ENCODE results near the gene MC1R.
"Not testable (repeated sequence)": the region's sequence is repeated elsewhere in the genome, so short reads cannot be mapped to it uniquely, and the experiment has no call there.

MC1R gene

DNA sequence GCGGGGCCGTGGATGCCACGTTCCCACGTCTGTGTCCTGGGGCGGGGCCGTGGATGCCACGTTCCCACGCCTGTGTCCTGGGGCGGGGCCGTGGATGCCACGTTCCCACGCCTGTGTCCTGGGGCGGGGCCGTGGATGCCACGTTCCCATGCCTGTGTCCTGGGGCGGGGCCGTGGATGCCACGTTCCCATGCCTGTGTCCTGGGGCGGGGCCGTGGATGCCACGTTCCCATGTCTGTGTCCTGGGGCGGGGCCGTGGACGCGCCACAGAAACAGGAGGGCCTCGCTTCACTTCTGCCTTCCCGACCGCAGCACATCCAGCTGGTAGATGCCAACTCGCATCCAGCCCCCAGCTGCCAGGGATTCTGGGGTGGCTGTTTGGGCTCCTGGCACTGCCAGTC lies 15.4 kb downstream of the MC1R start:
- H3K36me3 Mint-ChIP-seq; H3K4me3 Mint-ChIP-seq; H3K27me3 Mint-ChIP-seq; H3K27ac Mint-ChIP-seq; H3K9me3 Mint-ChIP-seq (ENCODE audit: low read depth); H3K4me1 Mint-ChIP-seq (ENCODE audit: low read depth): not testable (repeated sequence)

DNA sequence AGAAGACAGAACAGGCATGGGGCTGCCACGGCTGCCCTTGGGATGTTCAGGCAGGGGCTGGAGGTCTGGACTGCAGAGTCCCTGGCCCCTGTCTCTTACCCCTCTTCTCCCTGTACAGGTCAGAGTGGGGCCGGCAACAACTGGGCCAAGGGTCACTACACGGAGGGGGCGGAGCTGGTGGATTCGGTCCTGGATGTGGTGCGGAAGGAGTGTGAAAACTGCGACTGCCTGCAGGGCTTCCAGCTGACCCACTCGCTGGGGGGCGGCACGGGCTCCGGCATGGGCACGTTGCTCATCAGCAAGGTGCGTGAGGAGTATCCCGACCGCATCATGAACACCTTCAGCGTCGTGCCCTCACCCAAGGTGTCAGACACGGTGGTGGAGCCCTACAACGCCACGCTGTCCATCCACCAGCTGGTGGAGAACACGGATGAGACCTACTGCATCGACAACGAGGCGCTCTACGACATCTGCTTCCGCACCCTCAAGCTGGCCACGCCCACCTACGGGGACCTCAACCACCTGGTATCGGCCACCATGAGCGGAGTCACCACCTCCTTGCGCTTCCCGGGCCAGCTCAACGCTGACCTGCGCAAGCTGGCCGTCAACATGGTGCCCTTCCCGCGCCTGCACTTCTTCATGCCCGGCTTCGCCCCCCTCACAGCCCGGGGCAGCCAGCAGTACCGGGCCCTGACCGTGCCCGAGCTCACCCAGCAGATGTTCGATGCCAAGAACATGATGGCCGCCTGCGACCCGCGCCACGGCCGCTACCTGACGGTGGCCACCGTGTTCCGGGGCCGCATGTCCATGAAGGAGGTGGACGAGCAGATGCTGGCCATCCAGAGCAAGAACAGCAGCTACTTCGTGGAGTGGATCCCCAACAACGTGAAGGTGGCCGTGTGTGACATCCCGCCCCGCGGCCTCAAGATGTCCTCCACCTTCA lies 16.2 kb downstream of the MC1R start:
- no peaks in the 10 kb centered on the region for H3K9me3 Mint-ChIP-seq (ENCODE audit: low read depth)
- H3K27ac Mint-ChIP-seq: no peak overlapping the region
- H3K27me3 Mint-ChIP-seq: peaks cover 1% of the 10 kb centered on the region
- no peak overlapping the region for H3K4me3 Mint-ChIP-seq
- H3K4me1 Mint-ChIP-seq (ENCODE audit: low read depth): no peaks in the 10 kb centered on the region
- no peaks in the 10 kb centered on the region for H3K36me3 Mint-ChIP-seq

DNA sequence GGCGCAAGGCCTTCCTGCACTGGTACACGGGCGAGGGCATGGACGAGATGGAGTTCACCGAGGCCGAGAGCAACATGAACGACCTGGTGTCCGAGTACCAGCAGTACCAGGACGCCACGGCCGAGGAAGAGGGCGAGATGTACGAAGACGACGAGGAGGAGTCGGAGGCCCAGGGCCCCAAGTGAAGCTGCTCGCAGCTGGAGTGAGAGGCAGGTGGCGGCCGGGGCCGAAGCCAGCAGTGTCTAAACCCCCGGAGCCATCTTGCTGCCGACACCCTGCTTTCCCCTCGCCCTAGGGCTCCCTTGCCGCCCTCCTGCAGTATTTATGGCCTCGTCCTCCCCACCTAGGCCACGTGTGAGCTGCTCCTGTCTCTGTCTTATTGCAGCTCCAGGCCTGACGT lies 17.0 kb downstream of the MC1R start:
- not testable (repeated sequence) for H3K9me3 Mint-ChIP-seq (ENCODE audit: low read depth); H3K27me3 Mint-ChIP-seq; H3K4me3 Mint-ChIP-seq; H3K36me3 Mint-ChIP-seq; H3K4me1 Mint-ChIP-seq (ENCODE audit: low read depth); H3K27ac Mint-ChIP-seq

DNA sequence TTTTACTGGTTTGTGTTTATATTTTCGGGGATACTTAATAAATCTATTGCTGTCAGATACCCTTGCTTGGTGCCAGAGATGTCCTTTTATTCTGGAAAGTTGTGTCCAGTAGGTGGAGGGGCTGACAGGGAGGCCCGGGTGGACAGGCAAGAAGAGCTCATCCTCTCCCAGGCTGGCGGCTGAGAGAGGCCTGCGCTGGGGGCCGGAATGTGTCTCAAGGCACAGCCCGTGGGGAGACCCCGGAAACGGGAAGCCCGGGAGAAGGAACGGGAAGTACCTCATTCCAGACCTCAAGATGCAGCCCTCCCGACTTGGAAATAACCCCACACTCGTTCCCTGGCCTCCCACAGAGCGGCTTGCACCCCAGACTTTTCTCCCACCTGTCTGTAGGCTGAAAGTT lies 17.4 kb downstream of the MC1R start:
- no peaks in the 10 kb centered on the region for H3K27me3 Mint-ChIP-seq
- H3K4me1 Mint-ChIP-seq (ENCODE audit: low read depth): no peaks in the 10 kb centered on the region
- H3K4me3 Mint-ChIP-seq: no peak overlapping the region
- H3K9me3 Mint-ChIP-seq (ENCODE audit: low read depth): no peaks in the 10 kb centered on the region
- H3K36me3 Mint-ChIP-seq: no peaks in the 10 kb centered on the region
- no peak overlapping the region for H3K27ac Mint-ChIP-seq

DNA sequence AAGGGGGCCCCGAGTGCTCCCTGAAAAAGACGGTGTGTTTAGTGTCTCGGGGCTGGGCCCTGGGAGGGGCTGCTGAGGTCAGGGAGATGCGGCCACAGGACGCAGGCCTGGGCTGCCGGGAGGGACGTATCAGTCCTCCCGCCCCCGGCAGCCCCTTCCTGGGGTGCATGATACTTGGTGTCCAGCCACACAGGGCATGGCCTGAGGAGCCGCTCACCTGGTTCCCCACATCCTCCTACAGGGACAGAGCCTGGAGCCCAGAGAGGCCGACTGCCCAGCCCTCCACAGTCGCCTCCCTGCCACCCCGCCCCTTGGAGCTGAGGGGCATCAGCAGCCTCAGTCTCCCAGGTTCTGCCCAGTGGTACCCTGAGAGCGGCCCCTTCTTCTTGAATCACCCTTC lies 17.8 kb downstream of the MC1R start:
- H3K4me3 Mint-ChIP-seq: no peak overlapping the region
- H3K9me3 Mint-ChIP-seq (ENCODE audit: low read depth): no peaks in the 10 kb centered on the region
- no peaks in the 10 kb centered on the region for H3K4me1 Mint-ChIP-seq (ENCODE audit: low read depth)
- H3K27me3 Mint-ChIP-seq: peaks cover under 1% of the 10 kb centered on the region
- no peak overlapping the region for H3K27ac Mint-ChIP-seq
- H3K36me3 Mint-ChIP-seq: no peaks in the 10 kb centered on the region

DNA sequence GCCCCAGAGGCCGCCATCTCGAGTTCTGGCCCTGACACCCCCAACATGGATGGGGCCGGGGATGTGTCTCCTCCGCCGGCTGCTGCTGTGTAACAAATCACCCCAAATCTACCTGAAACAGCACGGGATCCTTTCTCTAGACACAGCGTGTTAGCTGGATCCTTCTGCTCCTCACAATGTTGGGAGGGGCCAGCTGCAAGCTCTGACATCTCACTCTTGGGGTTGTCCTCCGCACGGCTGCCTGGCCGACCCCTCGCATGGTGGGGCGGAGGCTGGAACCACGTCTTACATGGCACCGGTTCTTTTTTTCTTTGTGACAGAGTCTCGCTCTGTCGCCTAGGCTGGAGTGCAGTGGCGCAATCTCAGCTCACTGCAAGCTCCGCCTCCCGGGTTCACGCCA lies 18.3 kb downstream of the MC1R start:
- Mint-ChIP-seq H3K4me3 (no peak overlapping the region), H3K27me3 (peaks cover 1% of the 10 kb centered on the region), H3K36me3 (no peaks in the 10 kb centered on the region), H3K4me1 (ENCODE audit: low read depth) (no peaks in the 10 kb centered on the region), H3K27ac (no peak overlapping the region), H3K9me3 (ENCODE audit: low read depth) (no peaks in the 10 kb centered on the region)

DNA sequence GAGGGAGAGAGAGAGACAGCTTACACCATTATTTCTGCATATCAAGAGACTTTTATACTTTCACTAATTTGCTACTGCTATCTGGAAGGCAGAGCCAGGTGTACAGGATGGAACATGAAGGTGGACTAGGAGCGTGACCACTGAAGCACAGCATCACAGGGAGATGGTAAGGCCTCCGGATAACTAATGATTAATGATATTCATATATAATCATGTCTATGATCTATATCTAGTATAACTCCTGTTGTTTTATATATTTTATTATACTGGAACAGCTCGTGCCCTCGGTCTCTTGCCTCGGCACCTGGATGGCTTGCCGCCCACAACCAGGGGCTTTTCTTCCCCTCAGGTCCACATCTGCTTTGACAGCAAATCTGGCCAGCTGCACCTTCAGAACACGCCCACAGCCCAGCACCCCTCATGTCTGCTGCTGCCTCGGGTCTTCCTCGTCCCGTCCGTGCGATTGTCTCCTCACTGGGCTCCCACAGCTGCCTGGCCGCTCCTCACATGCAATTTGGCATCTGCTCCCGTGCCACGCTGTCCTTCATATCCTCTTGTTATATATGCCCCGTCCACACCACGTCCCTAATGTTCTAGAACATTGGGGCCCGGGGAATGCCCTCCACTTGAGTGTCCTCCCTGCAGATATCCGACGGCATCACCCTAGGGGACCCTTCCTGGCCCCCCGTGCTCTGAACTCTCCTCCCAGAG lies 19.7 kb downstream of the MC1R start:
- Mint-ChIP-seq H3K9me3 (ENCODE audit: low read depth) (no peaks in the 10 kb centered on the region), H3K4me3 (no peak overlapping the region), H3K36me3 (no peaks in the 10 kb centered on the region), H3K4me1 (ENCODE audit: low read depth) (no peaks in the 10 kb centered on the region), H3K27me3 (peaks cover 1% of the 10 kb centered on the region), H3K27ac (no peak overlapping the region)

DNA sequence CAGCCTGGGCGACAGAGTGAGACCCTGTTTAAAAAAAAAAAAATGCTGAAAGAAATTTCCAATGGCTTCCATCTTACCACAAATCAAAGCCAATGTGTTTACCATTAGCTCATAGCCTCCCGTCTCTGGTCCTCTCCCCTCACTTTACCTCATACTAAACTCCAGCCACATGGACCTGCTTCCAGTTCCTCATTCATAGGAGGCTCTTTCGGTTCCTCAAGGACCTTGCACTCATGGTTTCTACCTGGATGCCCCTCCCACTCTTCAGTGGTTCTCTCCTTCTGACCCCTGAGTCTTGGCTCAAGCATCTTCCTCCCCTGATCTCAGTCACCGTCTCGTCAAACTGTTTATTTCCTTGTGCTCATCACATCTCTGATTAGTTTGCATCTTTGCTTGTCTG lies 26.1 kb downstream of the MC1R start:
- H3K4me1 Mint-ChIP-seq (ENCODE audit: low read depth): no peaks in the 10 kb centered on the region
- H3K27me3 Mint-ChIP-seq: peaks cover 11% of the 10 kb centered on the region

DNA sequence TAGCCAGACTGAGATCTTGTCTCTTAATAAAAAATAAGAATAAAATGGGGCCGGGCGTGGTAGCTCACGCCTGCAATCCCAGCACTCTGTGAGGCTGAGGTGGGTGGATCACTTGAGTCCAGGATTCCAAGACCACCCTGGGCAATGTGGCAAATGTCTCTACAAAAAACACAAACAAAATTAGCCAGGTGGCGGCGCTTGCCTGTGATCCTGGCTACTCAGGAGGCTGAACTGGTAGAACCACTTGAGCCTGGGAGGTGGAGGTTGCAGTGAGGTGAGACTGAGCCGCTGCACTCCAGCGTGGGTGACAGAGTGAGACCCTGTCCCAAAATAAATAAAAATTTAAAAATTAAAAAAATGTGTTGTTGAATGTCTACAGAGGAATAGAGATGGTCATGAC lies 27.0 kb downstream of the MC1R start:
- Mint-ChIP-seq H3K9me3 (ENCODE audit: low read depth) (no peaks in the 10 kb centered on the region), H3K27ac (no peak overlapping the region), H3K27me3 (peaks cover 11% of the 10 kb centered on the region), H3K4me1 (ENCODE audit: low read depth) (no peaks in the 10 kb centered on the region), H3K4me3 (no peak overlapping the region), H3K36me3 (no peaks in the 10 kb centered on the region)

More for the DNA sequence above, 26.1 kb downstream of the MC1R start:
- Mint-ChIP-seq H3K27ac (no peak overlapping the region), H3K9me3 (ENCODE audit: low read depth) (no peaks in the 10 kb centered on the region), H3K36me3 (no peaks in the 10 kb centered on the region), H3K4me3 (no peak overlapping the region)

DNA sequence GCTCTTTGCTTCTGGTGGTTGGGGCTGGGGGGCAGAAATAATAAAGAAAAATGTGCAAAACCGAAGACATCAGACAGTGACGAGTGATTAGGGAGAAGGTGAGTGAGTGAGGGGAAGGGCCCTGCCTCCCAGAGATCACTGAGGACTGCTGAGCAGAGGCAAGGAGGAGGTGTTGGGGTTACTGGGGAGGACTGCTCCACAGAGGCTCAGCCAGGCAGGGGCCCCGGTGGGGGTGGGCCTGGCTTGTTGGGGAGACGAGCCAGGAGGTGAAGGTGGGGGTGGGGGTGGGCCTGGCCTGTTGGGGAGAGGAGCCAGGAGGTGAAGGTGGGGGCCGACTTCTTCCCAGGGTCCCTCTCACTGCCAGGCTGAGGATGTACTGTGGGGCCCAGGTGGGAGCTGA lies 27.9 kb downstream of the MC1R start:
- H3K4me1 Mint-ChIP-seq (ENCODE audit: low read depth): no peaks in the 10 kb centered on the region
- peak overlapping the region; percentile 12 for H3K4me3 Mint-ChIP-seq
- H3K9me3 Mint-ChIP-seq (ENCODE audit: low read depth): no peaks in the 10 kb centered on the region
- no peak overlapping the region for H3K27ac Mint-ChIP-seq
- H3K27me3 Mint-ChIP-seq: peaks cover 10% of the 10 kb centered on the region
- H3K36me3 Mint-ChIP-seq: no peaks in the 10 kb centered on the region

DNA sequence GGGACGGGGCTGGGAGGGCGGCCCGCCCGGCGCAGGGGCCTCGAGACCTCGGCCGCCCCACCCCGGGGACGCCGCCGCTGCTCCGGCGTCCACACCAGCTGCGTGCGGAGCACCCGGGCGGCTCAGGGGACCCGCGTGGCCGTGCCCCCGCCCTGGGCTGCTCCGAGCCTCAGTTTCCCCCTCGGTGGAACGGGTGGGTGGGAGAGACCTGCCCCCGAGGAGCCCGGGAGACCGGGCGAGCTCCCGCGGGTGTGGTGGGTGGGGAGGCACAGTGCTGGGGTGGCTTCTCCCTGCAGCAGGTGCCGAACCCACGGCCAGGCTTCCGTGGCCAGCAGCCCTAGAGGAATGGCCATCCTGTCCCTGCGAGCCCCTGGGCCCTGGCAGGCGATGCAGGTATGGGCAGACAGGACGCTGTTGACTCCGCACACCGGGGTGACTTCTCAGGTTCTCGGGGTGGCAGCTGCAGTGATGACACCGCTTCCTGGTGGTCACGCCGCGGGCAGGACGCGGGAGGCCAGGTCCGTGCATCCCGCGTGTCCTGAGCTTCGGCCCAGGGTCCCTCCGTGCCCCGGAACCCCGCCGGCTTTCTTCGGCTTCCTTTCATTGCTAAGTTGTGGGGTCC lies 30.6 kb downstream of the MC1R start:
- H3K9me3 Mint-ChIP-seq (ENCODE audit: low read depth): no peaks in the 10 kb centered on the region
- peaks cover 5% of the 10 kb centered on the region for H3K27me3 Mint-ChIP-seq
- peak overlapping the region; percentile 80 for H3K4me3 Mint-ChIP-seq
- no peak overlapping the region for H3K27ac Mint-ChIP-seq
- H3K36me3 Mint-ChIP-seq: no peaks in the 10 kb centered on the region
- no peaks in the 10 kb centered on the region for H3K4me1 Mint-ChIP-seq (ENCODE audit: low read depth)

DNA sequence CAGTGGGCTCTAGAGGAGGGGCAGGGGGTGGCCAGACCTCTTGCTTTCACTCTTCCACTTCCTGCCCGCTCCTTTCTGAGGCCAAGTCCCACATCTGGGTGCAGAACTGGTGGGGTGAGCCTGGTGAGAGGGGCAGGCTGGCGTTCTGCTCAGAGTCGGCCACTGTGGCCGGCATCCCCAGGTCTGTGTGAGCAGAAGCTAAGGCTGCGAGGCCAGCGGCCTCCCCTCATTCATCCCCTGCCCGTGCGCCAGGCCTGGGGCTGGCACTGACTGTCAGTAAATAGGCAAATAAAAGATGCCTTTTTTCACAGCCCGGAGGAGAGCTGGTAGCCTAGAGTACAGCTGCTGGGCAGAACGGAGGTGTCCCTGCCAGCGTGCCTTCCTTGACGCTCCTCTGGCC lies 31.1 kb downstream of the MC1R start:
- H3K27ac Mint-ChIP-seq: no peak overlapping the region
- H3K36me3 Mint-ChIP-seq: no peaks in the 10 kb centered on the region
- no peaks in the 10 kb centered on the region for H3K9me3 Mint-ChIP-seq (ENCODE audit: low read depth)
- peak overlapping the region; percentile 80 for H3K4me3 Mint-ChIP-seq
- H3K4me1 Mint-ChIP-seq (ENCODE audit: low read depth): no peaks in the 10 kb centered on the region
- H3K27me3 Mint-ChIP-seq: peaks cover 4% of the 10 kb centered on the region

DNA sequence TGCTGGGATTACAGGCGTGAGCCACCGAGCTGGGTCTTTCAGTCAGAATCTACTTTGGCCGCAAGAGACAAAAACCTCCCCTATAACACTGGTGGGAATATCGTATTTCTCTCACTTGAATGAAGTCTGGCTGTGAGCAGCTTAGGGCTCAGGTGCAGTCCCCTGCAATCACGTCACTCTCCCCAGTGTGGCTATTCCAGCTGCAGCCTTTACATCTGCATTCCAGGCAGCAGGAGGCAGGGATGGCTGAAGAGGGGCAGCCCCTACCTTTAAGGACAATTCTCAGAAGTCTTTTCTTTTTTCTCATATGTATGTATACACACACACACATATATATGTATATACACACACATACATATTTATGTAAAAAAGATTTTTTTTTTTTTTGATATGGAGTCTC lies 32.8 kb downstream of the MC1R start:
- H3K27me3 Mint-ChIP-seq: no peaks in the 10 kb centered on the region
- H3K36me3 Mint-ChIP-seq: no peaks in the 10 kb centered on the region
- H3K4me3 Mint-ChIP-seq: no peak overlapping the region
- H3K27ac Mint-ChIP-seq: no peak overlapping the region
- H3K9me3 Mint-ChIP-seq (ENCODE audit: low read depth): no peaks in the 10 kb centered on the region
- H3K4me1 Mint-ChIP-seq (ENCODE audit: low read depth): no peaks in the 10 kb centered on the region

DNA sequence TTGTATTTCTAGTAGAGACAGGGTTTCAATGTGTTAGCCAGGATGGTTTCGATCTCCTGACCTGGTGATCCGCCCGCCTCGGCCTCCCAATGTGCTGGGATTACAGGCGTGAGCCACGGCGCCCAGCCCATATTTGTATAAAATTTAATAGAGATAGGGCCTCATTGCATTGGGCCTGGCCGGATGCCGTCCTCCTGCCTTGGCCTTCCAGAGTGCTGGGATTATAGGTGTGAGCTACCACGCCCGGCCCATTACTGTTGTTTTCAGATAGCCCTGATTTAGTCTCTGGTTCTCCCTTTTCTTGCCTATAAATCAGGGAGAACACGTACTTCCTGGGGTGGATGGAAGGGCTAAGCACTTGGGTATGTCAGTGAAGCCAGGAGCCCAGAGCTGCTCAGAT lies 33.4 kb downstream of the MC1R start:
- Mint-ChIP-seq H3K9me3 (ENCODE audit: low read depth) (no peaks in the 10 kb centered on the region), H3K27ac (no peak overlapping the region), H3K4me1 (ENCODE audit: low read depth) (no peaks in the 10 kb centered on the region), H3K36me3 (no peaks in the 10 kb centered on the region), H3K4me3 (no peak overlapping the region), H3K27me3 (no peaks in the 10 kb centered on the region)

DNA sequence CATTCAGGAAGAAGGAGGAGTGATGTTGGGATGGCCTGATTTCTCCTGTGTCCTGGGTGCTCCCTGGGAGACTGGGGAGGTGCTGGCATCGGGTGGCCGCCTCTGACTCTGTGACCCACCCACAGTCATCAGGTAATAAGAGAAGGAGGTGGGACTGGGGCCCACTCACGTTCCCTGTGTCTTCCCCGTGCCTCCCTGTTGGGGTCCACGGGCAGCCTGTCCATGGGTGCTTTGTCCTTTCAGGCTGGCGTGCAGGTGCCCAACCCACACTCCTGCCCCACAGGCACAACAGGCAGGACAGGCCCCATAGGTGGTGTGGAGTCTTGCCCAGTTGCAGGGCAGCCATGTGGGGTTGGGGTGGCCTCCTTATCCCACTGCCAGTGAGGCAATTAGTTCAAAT lies 33.9 kb downstream of the MC1R start:
- H3K4me1 Mint-ChIP-seq (ENCODE audit: low read depth): no peaks in the 10 kb centered on the region
- H3K36me3 Mint-ChIP-seq: no peaks in the 10 kb centered on the region
- H3K9me3 Mint-ChIP-seq (ENCODE audit: low read depth): no peaks in the 10 kb centered on the region
- H3K4me3 Mint-ChIP-seq: no peak overlapping the region
- no peaks in the 10 kb centered on the region for H3K27me3 Mint-ChIP-seq
- H3K27ac Mint-ChIP-seq: no peak overlapping the region
